Measurements from ENCODE around the gene NPW. TPM values are rescaled to one million over a fixed set of nuclear protein-coding genes. Genes with fewer than 3 reads are reported as not detected.
A peak's percentile ranks its signal among the peaks of the same experiment; 100 is the strongest.

The NPW gene
- total and polyA plus RNA-seq, 5 donors from 2014 or later = not detected

GRCh38 chr16:2045965-2046892 is 26.6 kb downstream of the NPW start:
- H3K27me3 Mint-ChIP-seq = no peaks in the 10 kb centered on the region
- peaks cover 4 to 22% (median 7%) of the 10 kb centered on the region in 4 donors for H3K4me1 Mint-ChIP-seq
- H3K36me3 ChIP-seq (ENCODE audit: control insufficient read depth, insufficient read depth, low read length) = peaks cover 3% of the 10 kb centered on the region
- H3K9me3 ChIP-seq (ENCODE audit: control insufficient read depth in 2 of 2, low read length in 2 of 2) = no peaks in the 10 kb centered on the region
- no peaks in the 10 kb centered on the region for H3K9me3 Mint-ChIP-seq
- H3K27me3 ChIP-seq (ENCODE audit: control insufficient read depth, insufficient read depth, low read length) = no peaks in the 10 kb centered on the region
- H3K4me1 ChIP-seq (ENCODE audit: control insufficient read depth, insufficient read depth, low read length, poor library complexity, severe bottlenecking) = peaks cover 18% of the 10 kb centered on the region
- peak overlapping the region; percentile 29 to 96 (median 93) for H3K4me3 Mint-ChIP-seq
- no peak overlapping the region for H3K4me3 ChIP-seq (ENCODE audit: low read depth, low read length)
- DNase-seq = no peak
- H3K27ac Mint-ChIP-seq = no peak overlapping the region
- H3K27ac ChIP-seq (ENCODE audit: insufficient read depth, low read length, poor library complexity, severe bottlenecking) = no peak overlapping the region
- ATAC-seq (ENCODE audit: low read depth in 2 of 2) = no peak
- no peaks in the 10 kb centered on the region for H3K36me3 Mint-ChIP-seq

DNA sequence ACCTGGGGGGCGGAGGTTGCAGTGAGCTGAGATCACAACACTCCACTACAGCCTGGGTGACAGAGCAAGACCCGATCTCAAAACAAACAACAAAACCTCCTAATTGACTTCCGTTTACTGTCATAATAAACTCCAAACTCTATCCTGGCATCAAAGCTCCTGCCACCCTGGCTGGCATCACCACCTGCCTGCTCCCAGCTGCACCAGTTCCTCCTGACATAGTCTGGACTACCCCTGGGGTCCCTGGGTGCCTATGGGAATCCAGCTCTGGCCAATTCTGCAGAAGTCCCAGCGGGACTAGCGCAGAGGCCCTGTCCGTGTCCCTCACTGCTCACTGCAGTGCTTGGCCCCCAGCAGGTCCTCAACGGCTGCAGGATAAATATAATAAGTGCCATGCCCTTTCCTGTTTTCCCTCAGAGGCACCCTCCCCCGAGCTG is 27.3 kb downstream of the NPW start:
- ATAC-seq (ENCODE audit: low read depth in 2 of 2) (no peak), DNase-seq (no peak)
- H3K36me3 Mint-ChIP-seq = no peaks in the 10 kb centered on the region
- no peaks in the 10 kb centered on the region for H3K9me3 Mint-ChIP-seq
- H3K27ac ChIP-seq (ENCODE audit: insufficient read depth, low read length, poor library complexity, severe bottlenecking) = no peak overlapping the region
- peaks cover 18% of the 10 kb centered on the region for H3K4me1 ChIP-seq (ENCODE audit: control insufficient read depth, insufficient read depth, low read length, poor library complexity, severe bottlenecking)
- H3K27me3 ChIP-seq (ENCODE audit: control insufficient read depth, insufficient read depth, low read length) = no peaks in the 10 kb centered on the region
- H3K27ac Mint-ChIP-seq = peak overlapping the region in 1 of 3 donors; percentile 86
- H3K4me3 ChIP-seq (ENCODE audit: low read depth, low read length) = peak overlapping the region; percentile 48
- H3K9me3 ChIP-seq (ENCODE audit: control insufficient read depth in 2 of 2, low read length in 2 of 2) = no peaks in the 10 kb centered on the region
- H3K4me1 Mint-ChIP-seq = peaks cover 4 to 22% (median 7%) of the 10 kb centered on the region in 4 donors
- peaks cover 3% of the 10 kb centered on the region for H3K36me3 ChIP-seq (ENCODE audit: control insufficient read depth, insufficient read depth, low read length)
- peak overlapping the region; percentile 93 to 96 (median 94) for H3K4me3 Mint-ChIP-seq
- no peaks in the 10 kb centered on the region for H3K27me3 Mint-ChIP-seq

DNA sequence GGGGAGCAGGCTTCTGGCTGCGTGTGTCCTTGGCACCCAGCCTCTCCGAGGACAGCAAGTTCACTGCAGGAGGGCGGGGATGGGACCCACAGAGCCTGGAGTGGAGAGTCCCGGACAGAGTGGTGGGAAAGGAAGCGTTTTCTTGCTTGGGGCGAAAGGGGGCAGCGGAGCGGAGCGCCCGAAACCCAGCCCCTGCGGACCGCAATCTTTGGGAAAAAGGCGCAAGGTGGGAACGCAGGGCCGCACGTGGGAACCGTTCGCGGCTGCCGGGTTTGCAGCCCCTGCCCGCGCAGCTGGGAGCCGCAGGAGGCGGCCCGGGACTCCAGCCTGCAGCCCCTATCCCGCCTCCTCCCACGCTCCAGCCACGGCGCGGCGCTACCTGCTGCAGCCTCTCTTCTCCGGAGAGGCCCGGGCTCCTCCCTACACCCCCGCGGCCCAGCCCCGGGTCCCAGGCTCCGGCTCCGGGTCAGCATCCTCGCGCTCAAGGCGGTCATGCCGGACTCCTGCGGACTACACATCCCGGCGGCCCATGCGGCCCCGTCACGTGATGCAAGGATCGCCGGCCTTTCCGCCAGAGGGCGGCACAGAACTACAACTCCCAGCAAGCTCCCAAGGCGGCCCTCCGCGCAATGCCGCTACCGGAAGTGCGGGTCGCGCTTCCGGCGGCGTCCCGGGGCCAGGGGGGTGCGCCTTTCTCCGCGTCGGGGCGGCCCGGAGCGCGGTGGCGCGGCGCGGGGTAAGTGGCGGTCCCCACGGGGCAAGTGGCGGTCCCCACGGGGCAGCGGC is 27.9 kb downstream of the NPW start, which contains the start of the genes NTHL1 and TSC2:
Gene NTHL1 (minus strand): TSS at position 505 of the 786 bp plus-strand sequence. CDS start 11 bp downstream, at position 494.
Gene TSC2 (plus strand): TSS at position 656 of the 786 bp plus-strand sequence. CDS start 631 bp downstream, outside the sequence.
- H3K4me3 ChIP-seq (ENCODE audit: low read depth, low read length) = peak within 1 kb of the TSS; percentile 83

DNA sequence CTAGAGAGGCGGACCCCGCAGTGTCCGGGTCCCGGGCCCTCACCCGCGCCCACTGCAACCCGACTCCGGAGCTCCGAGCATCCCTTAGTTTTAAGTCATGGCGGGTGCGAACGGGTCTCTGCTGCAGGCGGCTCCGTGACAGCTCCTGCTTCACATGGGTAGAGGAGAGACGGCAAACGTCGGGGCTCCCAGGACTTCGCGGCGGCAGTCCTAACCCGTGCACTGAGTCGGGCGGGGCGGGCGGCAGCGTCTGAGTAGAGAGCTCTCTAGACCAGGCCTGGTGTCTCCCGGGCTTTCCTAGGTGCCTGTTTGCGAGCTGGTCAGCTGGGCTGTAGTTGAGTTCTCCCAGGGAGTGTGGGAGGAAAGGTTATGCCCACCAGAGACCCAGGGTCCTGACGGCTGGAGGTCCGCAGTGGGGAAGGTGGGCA is 28.5 kb downstream of the NPW start:
- ATAC-seq (ENCODE audit: low read depth in 2 of 2) (no peak), DNase-seq (no peak)
- H3K36me3 Mint-ChIP-seq = no peaks in the 10 kb centered on the region
- H3K27me3 Mint-ChIP-seq = no peaks in the 10 kb centered on the region
- H3K4me3 Mint-ChIP-seq = peak overlapping the region; percentile 91 to 96 (median 93)
- Histone ChIP-seq H3K9me3 (ENCODE audit: control insufficient read depth in 2 of 2, low read length in 2 of 2) (no peaks in the 10 kb centered on the region), H3K36me3 (ENCODE audit: control insufficient read depth, insufficient read depth, low read length) (peaks cover 5% of the 10 kb centered on the region), H3K27ac (ENCODE audit: insufficient read depth, low read length, poor library complexity, severe bottlenecking) (peak overlapping the region; percentile 65), H3K27me3 (ENCODE audit: control insufficient read depth, insufficient read depth, low read length) (no peaks in the 10 kb centered on the region), H3K4me1 (ENCODE audit: control insufficient read depth, insufficient read depth, low read length, poor library complexity, severe bottlenecking) (peaks cover 18% of the 10 kb centered on the region), H3K4me3 (ENCODE audit: low read depth, low read length) (peak overlapping the region; percentile 83)
- peak overlapping the region; percentile 74 to 75 (median 74) for H3K27ac Mint-ChIP-seq
- H3K4me1 Mint-ChIP-seq = peaks cover 4 to 22% (median 8%) of the 10 kb centered on the region in 4 donors
- H3K9me3 Mint-ChIP-seq = no peaks in the 10 kb centered on the region

More for the DNA sequence above, 27.9 kb downstream of the NPW start, which contains the start of the genes NTHL1 and TSC2:
- Histone ChIP-seq H3K27me3 (ENCODE audit: control insufficient read depth, insufficient read depth, low read length) (no peaks in the 10 kb centered on the region), H3K36me3 (ENCODE audit: control insufficient read depth, insufficient read depth, low read length) (peaks cover 3% of the 10 kb centered on the region), H3K4me1 (ENCODE audit: control insufficient read depth, insufficient read depth, low read length, poor library complexity, severe bottlenecking) (peaks cover 18% of the 10 kb centered on the region), H3K9me3 (ENCODE audit: control insufficient read depth in 2 of 2, low read length in 2 of 2) (no peaks in the 10 kb centered on the region), H3K27ac (ENCODE audit: insufficient read depth, low read length, poor library complexity, severe bottlenecking) (peak within 1 kb of the TSS; percentile 65)
- Mint-ChIP-seq H3K4me1 (peaks cover 4 to 22% (median 7%) of the 10 kb centered on the region in 4 donors), H3K27me3 (no peaks in the 10 kb centered on the region), H3K36me3 (no peaks in the 10 kb centered on the region), H3K9me3 (no peaks in the 10 kb centered on the region), H3K4me3 (peak within 1 kb of the TSS; percentile 93 to 96 (median 94)), H3K27ac (peak within 1 kb of the TSS; percentile 74 to 86 (median 74))
- ATAC-seq (ENCODE audit: low read depth in 2 of 2) = peak; percentile 94 to 97
- DNase-seq = peak; percentile 90 to 96 (median 92)

GRCh38 chr16:2053211-2053610 is 33.6 kb downstream of the NPW start:
- peaks cover 7% of the 10 kb centered on the region for H3K4me1 ChIP-seq (ENCODE audit: control insufficient read depth, insufficient read depth, low read length, poor library complexity, severe bottlenecking)
- peaks cover 6% of the 10 kb centered on the region for H3K36me3 Mint-ChIP-seq
- H3K9me3 ChIP-seq (ENCODE audit: control insufficient read depth in 2 of 2, low read length in 2 of 2) = no peaks in the 10 kb centered on the region
- H3K36me3 ChIP-seq (ENCODE audit: control insufficient read depth, insufficient read depth, low read length) = peaks cover 30% of the 10 kb centered on the region
- DNase-seq = no peak
- H3K27me3 ChIP-seq (ENCODE audit: control insufficient read depth, insufficient read depth, low read length) = no peaks in the 10 kb centered on the region
- no peak for ATAC-seq (ENCODE audit: low read depth in 2 of 2)
- H3K27ac Mint-ChIP-seq = no peak overlapping the region
- H3K9me3 Mint-ChIP-seq = no peaks in the 10 kb centered on the region
- H3K4me1 Mint-ChIP-seq = peaks cover 0 to 15% (median 5%) of the 10 kb centered on the region in 4 donors
- no peak overlapping the region for H3K4me3 ChIP-seq (ENCODE audit: low read depth, low read length)
- H3K27ac ChIP-seq (ENCODE audit: insufficient read depth, low read length, poor library complexity, severe bottlenecking) = no peak overlapping the region
- no peaks in the 10 kb centered on the region for H3K27me3 Mint-ChIP-seq
- no peak overlapping the region for H3K4me3 Mint-ChIP-seq

GRCh38 chr16:2053897-2054296 is 34.3 kb downstream of the NPW start:
- Histone ChIP-seq H3K27ac (ENCODE audit: insufficient read depth, low read length, poor library complexity, severe bottlenecking) (no peak overlapping the region), H3K4me1 (ENCODE audit: control insufficient read depth, insufficient read depth, low read length, poor library complexity, severe bottlenecking) (no peaks in the 10 kb centered on the region), H3K9me3 (ENCODE audit: control insufficient read depth in 2 of 2, low read length in 2 of 2) (no peaks in the 10 kb centered on the region), H3K36me3 (ENCODE audit: control insufficient read depth, insufficient read depth, low read length) (peaks cover 30% of the 10 kb centered on the region), H3K4me3 (ENCODE audit: low read depth, low read length) (no peak overlapping the region), H3K27me3 (ENCODE audit: control insufficient read depth, insufficient read depth, low read length) (no peaks in the 10 kb centered on the region)
- ATAC-seq (ENCODE audit: low read depth in 2 of 2) (no peak), DNase-seq (no peak)
- Mint-ChIP-seq H3K4me1 (peaks cover 0 to 8% (median 3%) of the 10 kb centered on the region in 4 donors), H3K4me3 (peak overlapping the region in 1 of 4 donors; percentile 61), H3K36me3 (peaks cover 8% of the 10 kb centered on the region), H3K27me3 (no peaks in the 10 kb centered on the region), H3K27ac (no peak overlapping the region), H3K9me3 (no peaks in the 10 kb centered on the region)

GRCh38 chr16:2054543-2055245 is 35.1 kb downstream of the NPW start:
- H3K4me3 ChIP-seq (ENCODE audit: low read depth, low read length) = no peak overlapping the region
- H3K27me3 ChIP-seq (ENCODE audit: control insufficient read depth, insufficient read depth, low read length) = no peaks in the 10 kb centered on the region
- peaks cover 8% of the 10 kb centered on the region for H3K36me3 Mint-ChIP-seq
- H3K27ac ChIP-seq (ENCODE audit: insufficient read depth, low read length, poor library complexity, severe bottlenecking) = no peak overlapping the region
- H3K27me3 Mint-ChIP-seq = no peaks in the 10 kb centered on the region
- DNase-seq (no peak), ATAC-seq (ENCODE audit: low read depth in 2 of 2) (no peak)
- H3K36me3 ChIP-seq (ENCODE audit: control insufficient read depth, insufficient read depth, low read length) = peaks cover 30% of the 10 kb centered on the region
- H3K4me3 Mint-ChIP-seq = no peak overlapping the region
- H3K4me1 Mint-ChIP-seq = peaks cover 0 to 4% (median 1%) of the 10 kb centered on the region in 4 donors
- no peaks in the 10 kb centered on the region for H3K9me3 Mint-ChIP-seq
- H3K4me1 ChIP-seq (ENCODE audit: control insufficient read depth, insufficient read depth, low read length, poor library complexity, severe bottlenecking) = no peaks in the 10 kb centered on the region
- H3K27ac Mint-ChIP-seq = no peak overlapping the region
- H3K9me3 ChIP-seq (ENCODE audit: control insufficient read depth in 2 of 2, low read length in 2 of 2) = no peaks in the 10 kb centered on the region

Data from CD4-positive, CD25-positive, alpha-beta regulatory T cell (primary cell).